Loucy (cell line): ENCODE data around the gene WWTR1.

ENCODE experiments used
- H2AFZ ChIP-seq: fragments of 200-600 bp; sonication (generic); 2 replicates; pipeline ENCODE4 v1.6.0; 2016; ENCODE audit warnings: antibody characterized with exemption, mild to moderate bottlenecking, low read length, moderate library complexity
- H3F3A ChIP-seq: fragments of 200-600 bp; 2 replicates; pipeline ENCODE4 v1.6.0; 2016; ENCODE audit warnings: antibody characterized with exemption, low read depth, mild to moderate bottlenecking
- H3K27me3 ChIP-seq: fragments of 200-600 bp; sonication (generic); 2 replicates; pipeline ENCODE4 v1.6.1; 2014; ENCODE audit warnings: low read length, mild to moderate bottlenecking; ENCODE audit not compliant: insufficient read depth, poor library complexity, severe bottlenecking
- H3K36me3 ChIP-seq: fragments of 200-600 bp; sonication (generic); 2 replicates; pipeline ENCODE4 v1.6.1; 2016; ENCODE audit warnings: low read length; ENCODE audit not compliant: insufficient read depth
- H3K4me1 ChIP-seq: fragments of 200-600 bp; sonication (generic); 2 replicates; pipeline ENCODE4 v1.5.1; 2014; ENCODE audit warnings: low read length, mild to moderate bottlenecking; ENCODE audit not compliant: insufficient read depth, poor library complexity, severe bottlenecking
- H3K4me2 ChIP-seq: fragments of 200-600 bp; sonication (generic); 2 replicates; pipeline ENCODE4 v1.6.0; 2014; ENCODE audit warnings: antibody characterized with exemption, low read length, low read depth, mild to moderate bottlenecking; ENCODE audit not compliant: poor library complexity, severe bottlenecking
- H3K4me3 ChIP-seq: fragments of 200-600 bp; sonication (generic); 2 replicates; pipeline ENCODE4 v1.5.1; 2014; ENCODE audit warnings: low read length, mild to moderate bottlenecking, mixed read lengths; ENCODE audit not compliant: poor library complexity, severe bottlenecking
- H3K79me2 ChIP-seq: fragments of 200-600 bp; sonication (generic); 2 replicates; pipeline ENCODE4 v1.6.1; 2014; ENCODE audit warnings: low read length; ENCODE audit not compliant: insufficient read depth
- H3K9ac ChIP-seq: fragments of 200-600 bp; sonication (generic); 2 replicates; pipeline ENCODE4 v1.6.0; 2014; ENCODE audit warnings: mild to moderate bottlenecking, low read depth, low read length, moderate library complexity; ENCODE audit not compliant: poor library complexity, severe bottlenecking
- H3K9me2 ChIP-seq: fragments of 200-600 bp; sonication (generic); replicated peaks from 2 replicates; pipeline ENCODE4 v1.6.1; 2016; ENCODE audit warnings: low read depth, low read length, mixed read lengths
- H3K9me3 ChIP-seq: fragments of 200-600 bp; sonication (generic); 2 replicates; pipeline ENCODE4 v1.6.1; 2014; ENCODE audit warnings: mild to moderate bottlenecking, antibody characterized with exemption, low read length, low read depth; ENCODE audit not compliant: insufficient read depth
- H4K20me1 ChIP-seq: fragments of 200-600 bp; sonication (generic); 2 replicates; pipeline ENCODE4 v1.6.0; 2014; ENCODE audit warnings: antibody characterized with exemption, low read length, mild to moderate bottlenecking; ENCODE audit not compliant: insufficient read depth, poor library complexity, severe bottlenecking
- CTCF ChIP-seq: fragments of 200-600 bp; sonication (generic); conservative IDR thresholded peaks from 2 replicates; pipeline ENCODE4 v1.5.1; 2014; ENCODE audit warnings: mild to moderate bottlenecking, antibody characterized with exemption, low read length
- EZH2phosphoT487 ChIP-seq: fragments of 200-600 bp; IDR thresholded peaks from 2 replicates; pipeline ENCODE4 v1.6.1; 2018; ENCODE audit warnings: antibody characterized with exemption, mild to moderate bottlenecking, moderate library complexity, borderline replicate concordance

WWTR1 gene

GRCh38 chr3:149643482-149643798 lies 14.4 kb downstream of the WWTR1 start:
- no peak overlapping the region for H2AFZ ChIP-seq
- H3K36me3 ChIP-seq = no peaks in the 10 kb centered on the region
- H4K20me1 ChIP-seq = no peaks in the 10 kb centered on the region
- H3K9me2 ChIP-seq = no peaks in the 10 kb centered on the region
- no peak overlapping the region for H3K4me2 ChIP-seq
- TF ChIP-seq CTCF = no peak
- TF ChIP-seq EZH2phosphoT487 = no peak
- H3K9ac ChIP-seq = no peak overlapping the region
- H3K4me3 ChIP-seq = no peak overlapping the region
- H3K79me2 ChIP-seq = no peaks in the 10 kb centered on the region
- no peaks in the 10 kb centered on the region for H3K9me3 ChIP-seq
- H3K27me3 ChIP-seq = no peaks in the 10 kb centered on the region
- no peaks in the 10 kb centered on the region for H3F3A ChIP-seq
- H3K4me1 ChIP-seq = no peaks in the 10 kb centered on the region

- Histone ChIP-seq H4K20me1 (no peaks in the 10 kb centered on the region), H3K9me2 (no peaks in the 10 kb centered on the region), H3K79me2 (no peaks in the 10 kb centered on the region), H3K9me3 (no peaks in the 10 kb centered on the region), H3K4me1 (no peaks in the 10 kb centered on the region), H3K36me3 (no peaks in the 10 kb centered on the region), H3K9ac (no peak overlapping the region), H3F3A (no peaks in the 10 kb centered on the region), H3K4me3 (no peak overlapping the region), H2AFZ (no peak overlapping the region), H3K27me3 (no peaks in the 10 kb centered on the region), H3K4me2 (no peak overlapping the region)
- TF ChIP-seq EZH2phosphoT487 = no peak
Observed at GRCh38 chr3:149640976-149641728, 16.7 kb downstream of the WWTR1 start.

- no peaks in the 10 kb centered on the region for H3F3A ChIP-seq
- no peaks in the 10 kb centered on the region for H4K20me1 ChIP-seq
- H3K4me2 ChIP-seq = no peak overlapping the region
- no peaks in the 10 kb centered on the region for H3K9me2 ChIP-seq
- no peak overlapping the region for H3K4me3 ChIP-seq
- no peaks in the 10 kb centered on the region for H3K9me3 ChIP-seq
- H3K9ac ChIP-seq = no peak overlapping the region
- no peaks in the 10 kb centered on the region for H3K36me3 ChIP-seq
- no peaks in the 10 kb centered on the region for H3K4me1 ChIP-seq
- no peaks in the 10 kb centered on the region for H3K79me2 ChIP-seq
- no peak for TF ChIP-seq CTCF
- TF ChIP-seq EZH2phosphoT487 = no peak
- no peak overlapping the region for H2AFZ ChIP-seq
- no peaks in the 10 kb centered on the region for H3K27me3 ChIP-seq
Observed at GRCh38 chr3:149639093-149639486, 18.7 kb downstream of the WWTR1 start.
